Liver (tissue), 3 donors: ENCODE results near the gene CBX5.

Source experiments
- ATF3 ChIP-seq: IDR thresholded peaks from 2 replicates; pipeline ENCODE4 v1.6.1; 2016; ENCODE audit warnings: antibody characterized with exemption
- HNF4A ChIP-seq, 2 donors: conservative IDR thresholded peaks; 2 replicates each; pipeline ENCODE4 v1.6.1; 2016; ENCODE audit warnings: antibody characterized with exemption in 2 of 2, mild to moderate bottlenecking in 2 of 2
- HNF4G ChIP-seq: IDR thresholded peaks from 2 replicates; pipeline ENCODE4 v1.6.1; 2016; ENCODE audit warnings: antibody characterized with exemption
- JUND ChIP-seq, 2 donors: IDR thresholded peaks; 2 replicates each; pipeline ENCODE4 v1.6.1; 2016; ENCODE audit warnings: antibody characterized with exemption in 2 of 2
- NR2F2 ChIP-seq: IDR thresholded peaks from 2 replicates; pipeline ENCODE4 v1.6.1; 2016; ENCODE audit warnings: antibody characterized with exemption
- RXRA ChIP-seq, 2 donors: IDR thresholded peaks; 2 replicates each; pipeline ENCODE4 v1.6.1; 2017 to 2018; ENCODE audit warnings: antibody characterized with exemption in 2 of 2, mild to moderate bottlenecking in 1 of 2
- SP1 ChIP-seq: IDR thresholded peaks from 2 replicates; pipeline ENCODE4 v1.6.1; 2018; ENCODE audit warnings: antibody characterized with exemption, mild to moderate bottlenecking
- YY1 ChIP-seq: IDR thresholded peaks from 2 replicates; pipeline ENCODE4 v1.6.1; 2016; ENCODE audit warnings: antibody characterized with exemption, mild to moderate bottlenecking
- TF ChIP-seq, protein P1 (sequence below): fragments of 150-350 bp; IDR thresholded peaks from 2 replicates; pipeline ENCODE4 v1.5.1; 2017; ENCODE audit warnings: improper control_type of control experiment, low read depth, low read length; ENCODE audit not compliant: missing input control
- TF ChIP-seq, protein P2 (sequence below): IDR thresholded peaks from 2 replicates; pipeline ENCODE4 v1.6.1; 2016; ENCODE audit warnings: antibody characterized with exemption, mild to moderate bottlenecking
- TF ChIP-seq, protein P3 (sequence below): IDR thresholded peaks from 2 replicates; pipeline ENCODE4 v1.6.1; 2016; ENCODE audit warnings: antibody characterized with exemption
- TF ChIP-seq, protein P4 (sequence below): IDR thresholded peaks from 2 replicates; pipeline ENCODE4 v1.6.1; 2016; ENCODE audit warnings: antibody characterized with exemption
- donor health status: healthy.
- donor health status: healthy.

GRCh38 chr12:54184024-54184805, 95.7 kb downstream of the CBX5 start:
- TF ChIP-seq, protein P1, sequence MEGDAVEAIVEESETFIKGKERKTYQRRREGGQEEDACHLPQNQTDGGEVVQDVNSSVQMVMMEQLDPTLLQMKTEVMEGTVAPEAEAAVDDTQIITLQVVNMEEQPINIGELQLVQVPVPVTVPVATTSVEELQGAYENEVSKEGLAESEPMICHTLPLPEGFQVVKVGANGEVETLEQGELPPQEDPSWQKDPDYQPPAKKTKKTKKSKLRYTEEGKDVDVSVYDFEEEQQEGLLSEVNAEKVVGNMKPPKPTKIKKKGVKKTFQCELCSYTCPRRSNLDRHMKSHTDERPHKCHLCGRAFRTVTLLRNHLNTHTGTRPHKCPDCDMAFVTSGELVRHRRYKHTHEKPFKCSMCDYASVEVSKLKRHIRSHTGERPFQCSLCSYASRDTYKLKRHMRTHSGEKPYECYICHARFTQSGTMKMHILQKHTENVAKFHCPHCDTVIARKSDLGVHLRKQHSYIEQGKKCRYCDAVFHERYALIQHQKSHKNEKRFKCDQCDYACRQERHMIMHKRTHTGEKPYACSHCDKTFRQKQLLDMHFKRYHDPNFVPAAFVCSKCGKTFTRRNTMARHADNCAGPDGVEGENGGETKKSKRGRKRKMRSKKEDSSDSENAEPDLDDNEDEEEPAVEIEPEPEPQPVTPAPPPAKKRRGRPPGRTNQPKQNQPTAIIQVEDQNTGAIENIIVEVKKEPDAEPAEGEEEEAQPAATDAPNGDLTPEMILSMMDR, result no peak
- TF ChIP-seq HNF4A (conservative IDR thresholded peaks at IDR 0.05), result no peak
- no peak for TF ChIP-seq JUND (IDR thresholded peaks at IDR 0.05)
- no peak for TF ChIP-seq YY1
- TF ChIP-seq, protein P2, sequence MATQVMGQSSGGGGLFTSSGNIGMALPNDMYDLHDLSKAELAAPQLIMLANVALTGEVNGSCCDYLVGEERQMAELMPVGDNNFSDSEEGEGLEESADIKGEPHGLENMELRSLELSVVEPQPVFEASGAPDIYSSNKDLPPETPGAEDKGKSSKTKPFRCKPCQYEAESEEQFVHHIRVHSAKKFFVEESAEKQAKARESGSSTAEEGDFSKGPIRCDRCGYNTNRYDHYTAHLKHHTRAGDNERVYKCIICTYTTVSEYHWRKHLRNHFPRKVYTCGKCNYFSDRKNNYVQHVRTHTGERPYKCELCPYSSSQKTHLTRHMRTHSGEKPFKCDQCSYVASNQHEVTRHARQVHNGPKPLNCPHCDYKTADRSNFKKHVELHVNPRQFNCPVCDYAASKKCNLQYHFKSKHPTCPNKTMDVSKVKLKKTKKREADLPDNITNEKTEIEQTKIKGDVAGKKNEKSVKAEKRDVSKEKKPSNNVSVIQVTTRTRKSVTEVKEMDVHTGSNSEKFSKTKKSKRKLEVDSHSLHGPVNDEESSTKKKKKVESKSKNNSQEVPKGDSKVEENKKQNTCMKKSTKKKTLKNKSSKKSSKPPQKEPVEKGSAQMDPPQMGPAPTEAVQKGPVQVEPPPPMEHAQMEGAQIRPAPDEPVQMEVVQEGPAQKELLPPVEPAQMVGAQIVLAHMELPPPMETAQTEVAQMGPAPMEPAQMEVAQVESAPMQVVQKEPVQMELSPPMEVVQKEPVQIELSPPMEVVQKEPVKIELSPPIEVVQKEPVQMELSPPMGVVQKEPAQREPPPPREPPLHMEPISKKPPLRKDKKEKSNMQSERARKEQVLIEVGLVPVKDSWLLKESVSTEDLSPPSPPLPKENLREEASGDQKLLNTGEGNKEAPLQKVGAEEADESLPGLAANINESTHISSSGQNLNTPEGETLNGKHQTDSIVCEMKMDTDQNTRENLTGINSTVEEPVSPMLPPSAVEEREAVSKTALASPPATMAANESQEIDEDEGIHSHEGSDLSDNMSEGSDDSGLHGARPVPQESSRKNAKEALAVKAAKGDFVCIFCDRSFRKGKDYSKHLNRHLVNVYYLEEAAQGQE, result no peak
- no peak for TF ChIP-seq RXRA (IDR thresholded peaks at IDR 0.05)
- TF ChIP-seq NR2F2, result no peak
- TF ChIP-seq, protein P3, sequence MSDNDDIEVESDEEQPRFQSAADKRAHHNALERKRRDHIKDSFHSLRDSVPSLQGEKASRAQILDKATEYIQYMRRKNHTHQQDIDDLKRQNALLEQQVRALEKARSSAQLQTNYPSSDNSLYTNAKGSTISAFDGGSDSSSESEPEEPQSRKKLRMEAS, result no peak
- no peak for TF ChIP-seq SP1
- TF ChIP-seq, protein P4, sequence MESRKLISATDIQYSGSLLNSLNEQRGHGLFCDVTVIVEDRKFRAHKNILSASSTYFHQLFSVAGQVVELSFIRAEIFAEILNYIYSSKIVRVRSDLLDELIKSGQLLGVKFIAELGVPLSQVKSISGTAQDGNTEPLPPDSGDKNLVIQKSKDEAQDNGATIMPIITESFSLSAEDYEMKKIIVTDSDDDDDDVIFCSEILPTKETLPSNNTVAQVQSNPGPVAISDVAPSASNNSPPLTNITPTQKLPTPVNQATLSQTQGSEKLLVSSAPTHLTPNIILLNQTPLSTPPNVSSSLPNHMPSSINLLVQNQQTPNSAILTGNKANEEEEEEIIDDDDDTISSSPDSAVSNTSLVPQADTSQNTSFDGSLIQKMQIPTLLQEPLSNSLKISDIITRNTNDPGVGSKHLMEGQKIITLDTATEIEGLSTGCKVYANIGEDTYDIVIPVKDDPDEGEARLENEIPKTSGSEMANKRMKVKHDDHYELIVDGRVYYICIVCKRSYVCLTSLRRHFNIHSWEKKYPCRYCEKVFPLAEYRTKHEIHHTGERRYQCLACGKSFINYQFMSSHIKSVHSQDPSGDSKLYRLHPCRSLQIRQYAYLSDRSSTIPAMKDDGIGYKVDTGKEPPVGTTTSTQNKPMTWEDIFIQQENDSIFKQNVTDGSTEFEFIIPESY, result no peak
- no peak for TF ChIP-seq ATF3
- TF ChIP-seq HNF4G, result no peak
